OCI-LY7 (cell line): Measurements from ENCODE around the gene S1PR5.

ENCODE experiments used
- EZH2phosphoT487 ChIP-seq: fragments of 200-600 bp; sonication (generic); IDR thresholded peaks from 2 replicates; pipeline ENCODE4 v1.6.1; 2018; ENCODE audit warnings: low read depth, borderline replicate concordance, mild to moderate bottlenecking, mixed run types, antibody characterized with exemption, low read length, moderate library complexity, mixed read lengths
- TF ChIP-seq, protein P1 (sequence below): fragments of 200-600 bp; sonication (generic); conservative IDR thresholded peaks from 2 replicates; pipeline ENCODE4 v1.5.1; 2014; ENCODE audit warnings: mild to moderate bottlenecking, antibody characterized with exemption, low read length, moderate library complexity, mixed read lengths

DNA sequence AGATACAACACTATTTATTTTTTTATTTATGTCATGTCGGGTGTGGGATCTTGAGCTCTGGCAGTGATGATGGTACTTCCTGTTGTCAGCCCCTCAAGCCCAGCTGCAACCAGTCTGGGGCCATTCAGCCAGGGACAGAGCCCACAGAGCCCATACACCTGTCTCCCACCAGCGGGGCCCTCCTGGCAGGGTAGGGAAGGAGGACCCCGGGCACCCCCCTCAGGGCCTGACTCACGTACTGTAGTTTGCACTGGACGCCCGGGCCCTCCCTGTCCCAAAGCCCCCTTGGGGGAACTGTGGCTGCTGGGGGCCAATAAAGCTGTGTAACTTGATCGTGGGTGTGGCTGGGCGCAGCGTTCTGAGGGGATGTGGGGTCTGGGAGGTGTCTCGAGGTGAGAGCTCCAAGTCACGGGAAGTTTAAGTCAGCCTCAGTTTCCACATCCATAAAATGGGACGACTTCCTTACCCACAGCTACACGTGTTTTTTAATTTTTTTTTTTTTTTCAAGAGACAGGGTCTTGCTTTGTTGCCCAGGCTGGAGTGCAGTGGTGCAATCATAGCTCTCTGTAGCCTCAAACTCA is 35.9 kb upstream of the S1PR5 start:
- TF ChIP-seq, protein P1, sequence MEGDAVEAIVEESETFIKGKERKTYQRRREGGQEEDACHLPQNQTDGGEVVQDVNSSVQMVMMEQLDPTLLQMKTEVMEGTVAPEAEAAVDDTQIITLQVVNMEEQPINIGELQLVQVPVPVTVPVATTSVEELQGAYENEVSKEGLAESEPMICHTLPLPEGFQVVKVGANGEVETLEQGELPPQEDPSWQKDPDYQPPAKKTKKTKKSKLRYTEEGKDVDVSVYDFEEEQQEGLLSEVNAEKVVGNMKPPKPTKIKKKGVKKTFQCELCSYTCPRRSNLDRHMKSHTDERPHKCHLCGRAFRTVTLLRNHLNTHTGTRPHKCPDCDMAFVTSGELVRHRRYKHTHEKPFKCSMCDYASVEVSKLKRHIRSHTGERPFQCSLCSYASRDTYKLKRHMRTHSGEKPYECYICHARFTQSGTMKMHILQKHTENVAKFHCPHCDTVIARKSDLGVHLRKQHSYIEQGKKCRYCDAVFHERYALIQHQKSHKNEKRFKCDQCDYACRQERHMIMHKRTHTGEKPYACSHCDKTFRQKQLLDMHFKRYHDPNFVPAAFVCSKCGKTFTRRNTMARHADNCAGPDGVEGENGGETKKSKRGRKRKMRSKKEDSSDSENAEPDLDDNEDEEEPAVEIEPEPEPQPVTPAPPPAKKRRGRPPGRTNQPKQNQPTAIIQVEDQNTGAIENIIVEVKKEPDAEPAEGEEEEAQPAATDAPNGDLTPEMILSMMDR = no peak
- TF ChIP-seq EZH2phosphoT487 = no peak
